HG03558 (cell line): ENCODE measurements around the gene PVR.
"Not testable (repeated sequence)": the region's sequence is repeated elsewhere in the genome, so short reads cannot be mapped to it uniquely, and the experiment has no call there.

Experiments
- ATAC-seq: cut with Tn5 transposase; IDR thresholded peaks from one replicate; pipeline ENCODE4 v1.9.1; 2021; ENCODE audit warnings: moderate number of reproducible peaks; ENCODE audit not compliant: unreplicated experiment; ENCODE audit errors: extremely low read depth

The PVR gene

DNA sequence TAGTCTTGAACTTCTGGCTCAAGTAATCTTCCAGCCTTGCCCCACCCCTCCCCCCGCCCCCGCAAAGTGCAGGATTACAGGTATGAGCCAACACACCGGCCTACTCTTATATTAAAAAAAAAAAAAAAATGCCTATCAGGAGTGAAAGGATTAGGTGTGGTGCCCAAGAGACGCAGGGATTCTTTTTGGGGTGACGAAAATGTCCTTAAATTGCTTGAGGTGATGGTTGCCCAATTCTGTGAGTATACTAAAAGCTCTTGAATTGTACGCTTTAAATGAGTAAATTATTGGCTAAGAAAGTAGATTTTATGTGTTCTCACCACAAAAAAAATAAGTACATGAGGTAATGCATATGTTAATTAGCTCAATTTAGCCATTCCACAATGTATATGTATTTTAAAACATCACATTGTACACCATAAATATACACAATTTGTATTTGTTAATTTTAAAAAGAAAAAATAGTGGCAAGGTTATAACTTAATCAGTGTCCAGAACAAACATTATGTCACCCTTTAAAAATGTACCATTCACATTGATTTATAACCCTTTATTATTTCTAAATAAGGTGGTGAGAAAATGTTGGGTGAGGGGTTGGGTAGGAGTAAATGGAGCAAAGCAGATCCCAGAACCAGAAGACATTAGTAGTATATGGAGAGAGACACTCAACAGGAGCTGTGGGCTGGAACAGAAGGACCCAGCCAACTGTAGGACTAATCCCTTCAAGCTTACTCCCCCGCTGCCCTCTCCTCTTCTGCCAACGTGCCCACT lies 26.4 kb upstream of the PVR start:
- ATAC-seq, result no peak

DNA sequence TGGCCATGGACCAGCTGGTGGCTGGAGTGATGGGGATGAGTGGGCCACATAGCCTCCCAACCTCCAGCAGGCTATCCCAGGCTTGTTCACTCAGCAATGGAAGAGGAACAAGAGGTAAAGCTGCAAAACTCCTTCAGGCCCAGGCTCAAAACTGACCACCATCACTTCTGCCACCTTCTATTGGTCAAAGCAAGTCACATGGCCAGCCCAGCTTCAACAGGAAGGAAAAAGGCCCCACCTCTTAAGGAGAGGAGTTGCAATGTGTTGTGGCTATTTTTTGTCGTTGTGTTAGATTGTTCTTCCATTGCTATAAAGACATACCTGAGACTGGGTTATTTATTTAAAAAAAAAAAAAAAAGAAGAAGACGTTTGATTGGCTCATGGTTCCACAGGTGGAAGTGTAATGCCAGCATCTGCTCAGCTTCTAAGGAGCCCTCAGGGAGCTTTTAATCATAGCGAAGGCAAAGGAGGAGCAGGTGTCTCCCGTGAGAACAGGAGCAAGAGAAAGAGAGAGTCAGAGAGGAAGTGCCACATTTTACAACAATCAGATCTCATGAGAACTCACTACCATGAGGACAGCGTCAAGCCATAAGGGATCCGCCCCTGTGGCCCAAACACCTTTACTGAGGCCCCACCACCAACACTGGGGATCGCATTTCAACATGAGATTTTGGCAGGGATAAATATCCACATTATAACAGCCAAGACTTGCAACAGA lies 24.9 kb upstream of the PVR start:
- no peak for ATAC-seq

DNA sequence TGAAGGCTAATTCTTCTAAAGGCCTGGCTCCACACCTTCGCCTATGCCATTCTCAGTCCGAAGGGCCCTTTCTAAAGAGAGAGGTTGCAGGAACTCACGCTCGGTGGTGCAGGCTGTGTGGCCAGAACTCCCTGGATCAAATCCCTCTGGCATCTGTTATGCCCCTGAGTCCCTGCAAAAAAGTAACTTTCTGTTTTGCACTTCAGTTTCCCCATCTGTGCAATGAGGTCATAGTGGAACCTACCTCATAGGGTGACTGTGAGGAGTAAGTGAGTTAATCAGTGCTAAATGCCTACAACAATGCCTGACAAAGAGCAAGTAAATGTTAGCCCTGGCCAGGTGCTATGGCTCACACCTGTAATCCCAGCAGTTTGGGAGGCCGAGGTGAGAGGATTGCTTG lies 23.0 kb upstream of the PVR start:
- no peak for ATAC-seq

DNA sequence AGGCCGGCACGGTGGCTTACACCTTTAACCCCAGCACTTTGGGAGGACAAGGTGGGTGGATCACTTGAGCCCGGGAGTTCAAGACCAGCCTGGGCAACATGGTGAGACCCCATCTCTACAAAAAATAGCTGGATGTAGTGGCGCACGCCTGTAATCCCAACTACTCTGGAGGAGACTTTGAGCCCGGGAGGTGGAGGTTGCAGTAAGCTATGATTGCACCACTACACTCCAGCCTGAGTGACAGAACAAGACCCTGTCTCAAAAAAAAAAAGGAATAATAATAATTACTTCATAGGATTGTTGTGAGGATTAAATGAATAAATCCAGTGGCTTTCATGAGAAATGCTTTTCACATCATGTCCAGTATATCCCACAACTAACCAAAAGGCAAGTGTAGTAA lies 22.3 kb upstream of the PVR start:
- ATAC-seq, result no peak

DNA sequence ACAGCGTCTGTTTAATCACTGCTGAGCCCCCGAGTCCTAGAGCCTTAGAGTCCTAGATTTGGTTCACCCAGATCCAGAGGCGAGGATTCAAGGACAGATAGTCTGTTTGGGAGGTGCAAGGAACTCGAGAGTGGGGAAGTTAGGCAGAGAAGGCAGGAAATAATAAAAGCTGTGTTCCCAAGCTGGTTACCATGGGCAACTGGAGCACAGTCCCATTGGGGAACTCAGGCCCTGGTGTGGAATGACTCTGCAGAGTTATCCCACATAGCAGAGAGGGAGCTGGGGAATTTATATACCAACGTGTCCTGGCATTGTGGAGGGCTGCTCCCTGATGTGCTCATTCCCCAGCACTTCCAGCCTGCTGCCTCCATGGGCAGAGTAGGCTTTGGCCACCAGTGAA lies 20.6 kb upstream of the PVR start:
- no peak for ATAC-seq

DNA sequence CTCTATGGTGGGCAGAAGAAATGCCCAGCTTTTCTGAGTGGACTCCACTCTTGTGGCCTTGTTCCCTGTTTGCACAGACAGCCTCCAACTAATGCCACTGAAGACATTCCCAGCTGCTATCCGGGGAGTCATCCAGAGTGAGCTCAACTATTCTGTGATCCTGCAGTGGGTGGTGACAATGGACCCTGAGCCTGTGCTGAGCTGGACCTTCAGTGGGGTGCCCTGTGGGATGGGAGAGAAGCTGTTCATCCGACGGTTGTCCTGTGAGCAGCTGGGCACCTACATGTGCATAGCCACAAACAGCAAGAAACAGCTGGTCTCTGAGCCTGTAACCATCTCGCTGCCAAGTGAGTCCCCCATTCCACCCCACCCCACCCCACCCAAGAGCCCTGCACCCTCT lies 20.1 kb upstream of the PVR start:
- no peak for ATAC-seq

DNA sequence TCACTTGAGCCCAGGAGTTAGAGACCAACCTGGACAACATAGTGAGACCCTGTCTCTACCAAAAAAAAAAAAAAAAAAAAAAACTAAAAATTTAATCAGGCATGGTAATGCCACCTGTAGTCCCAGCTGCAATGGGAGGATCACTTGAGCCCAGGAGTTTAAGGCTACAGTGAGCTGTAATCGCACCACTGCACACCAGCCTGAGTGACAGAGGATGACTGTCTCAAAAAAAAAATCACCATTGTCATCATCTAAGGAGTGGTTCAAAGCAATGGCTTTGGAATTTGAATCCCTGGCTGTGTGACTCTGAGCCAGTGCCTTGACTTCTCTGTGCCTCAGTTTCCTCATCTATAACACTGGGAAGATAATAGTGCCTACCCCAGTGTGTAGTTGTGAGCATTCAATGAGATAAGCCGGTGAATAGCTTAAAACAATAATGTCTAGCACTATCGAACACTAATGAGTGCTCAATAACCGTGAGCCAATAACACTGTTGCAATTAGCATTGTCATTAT lies 18.8 kb upstream of the PVR start:
- no peak for ATAC-seq

DNA sequence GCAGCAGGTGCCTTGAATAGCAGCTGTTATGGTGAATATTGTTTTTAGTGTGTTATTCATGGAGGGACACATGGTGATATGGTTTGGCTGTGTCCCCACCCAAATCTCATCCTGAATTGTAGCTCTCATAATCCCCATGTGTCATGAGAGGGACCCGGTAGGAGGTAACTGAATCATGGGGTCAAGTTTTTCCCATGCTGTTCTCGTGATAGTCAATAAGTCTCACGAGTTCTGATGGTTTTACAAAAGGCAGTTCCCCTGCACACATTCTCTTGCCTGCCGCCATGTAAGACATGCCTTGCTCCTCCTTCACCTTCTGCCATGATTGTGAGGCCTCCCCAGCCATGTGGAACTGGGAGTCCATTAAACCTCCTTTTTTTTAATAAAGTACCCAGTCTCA lies 18.1 kb upstream of the PVR start:
- not testable (repeated sequence) for ATAC-seq

DNA sequence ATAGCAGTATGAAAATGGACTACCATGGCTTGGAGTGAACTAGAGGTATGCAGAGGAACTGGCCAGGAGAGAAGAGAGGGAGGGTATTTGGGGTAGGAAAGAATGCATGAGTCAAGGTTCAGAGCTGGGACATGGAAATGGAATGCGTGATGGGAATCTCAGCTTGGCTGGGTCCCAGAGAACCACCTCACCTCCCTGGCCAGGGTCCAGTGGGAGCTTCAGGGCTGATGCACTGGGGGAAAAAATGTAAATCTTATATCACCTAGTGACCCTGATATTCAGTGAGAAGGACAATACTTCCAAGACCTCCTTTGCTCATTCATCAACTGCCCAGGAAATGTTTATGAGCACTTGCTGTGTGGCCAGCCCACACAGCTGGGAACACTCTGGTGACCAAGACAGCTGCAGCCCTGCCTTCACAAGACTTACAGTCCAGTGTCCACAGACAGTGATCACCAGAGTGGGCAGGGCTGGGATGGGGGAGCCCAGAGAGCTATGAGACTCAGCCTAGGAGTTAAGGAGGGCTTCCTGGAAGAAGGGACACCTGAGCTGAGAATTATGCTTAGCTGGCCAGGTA lies 17.6 kb upstream of the PVR start:
- no peak for ATAC-seq

DNA sequence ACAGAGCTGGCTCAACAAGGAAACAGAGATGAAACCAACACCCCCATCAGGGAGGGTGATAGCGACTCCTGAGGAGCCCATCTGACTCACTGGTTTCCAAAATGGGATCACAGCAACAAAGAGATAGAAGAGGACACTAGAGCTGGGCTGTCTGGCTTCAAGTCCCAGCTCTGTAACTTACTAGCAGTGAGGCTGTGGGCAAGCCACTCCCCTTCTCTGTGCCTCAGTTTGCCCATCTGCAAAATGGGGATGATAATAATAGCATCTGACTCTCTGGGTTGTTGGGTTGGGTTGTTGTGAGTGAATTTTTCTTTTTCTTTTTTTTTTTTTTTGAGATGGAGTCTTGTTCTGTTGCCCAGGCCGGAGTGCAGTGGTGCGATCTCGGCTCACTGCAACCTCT lies 16.1 kb upstream of the PVR start:
- ATAC-seq, result no peak

DNA sequence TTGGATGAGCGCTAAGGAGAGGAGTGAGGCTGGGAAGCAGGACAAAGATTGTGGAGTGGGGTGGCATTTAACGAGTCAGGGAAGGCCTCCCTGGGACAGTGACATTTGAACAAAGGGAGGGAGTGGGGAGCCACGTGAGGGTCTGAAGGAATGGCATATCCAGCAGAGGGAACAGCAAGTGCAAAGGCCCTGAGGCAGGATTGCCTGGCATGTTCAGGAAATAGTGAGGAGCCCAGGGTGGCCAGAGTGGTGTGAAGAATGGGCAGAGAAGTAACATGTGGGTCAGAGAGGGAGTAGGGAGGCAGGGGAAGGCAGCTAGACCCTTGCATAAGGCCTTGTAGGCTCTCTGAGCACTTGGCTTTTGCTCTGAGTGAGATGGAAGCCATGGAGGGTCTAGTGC lies 14.9 kb upstream of the PVR start:
- ATAC-seq, result no peak

DNA sequence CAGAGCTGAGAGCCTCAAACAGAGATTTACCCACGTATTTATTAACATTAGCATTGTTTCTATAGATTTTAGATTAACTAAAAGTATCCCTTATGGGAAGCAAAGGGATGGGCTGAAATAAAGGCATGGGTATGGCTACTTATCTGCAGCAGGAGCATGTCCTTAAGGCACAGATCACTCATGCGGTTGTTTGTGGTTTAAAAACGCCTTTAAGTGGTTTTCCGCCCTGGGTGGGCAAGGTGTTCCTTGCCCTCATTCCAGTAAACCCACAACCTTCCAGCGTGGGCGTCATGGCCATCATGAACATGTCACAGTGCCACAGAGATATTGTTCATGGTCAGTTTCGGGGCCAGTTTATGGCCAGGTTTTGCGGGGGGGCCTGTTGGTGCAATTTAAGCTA lies 12.1 kb upstream of the PVR start:
- not testable (repeated sequence) for ATAC-seq

DNA sequence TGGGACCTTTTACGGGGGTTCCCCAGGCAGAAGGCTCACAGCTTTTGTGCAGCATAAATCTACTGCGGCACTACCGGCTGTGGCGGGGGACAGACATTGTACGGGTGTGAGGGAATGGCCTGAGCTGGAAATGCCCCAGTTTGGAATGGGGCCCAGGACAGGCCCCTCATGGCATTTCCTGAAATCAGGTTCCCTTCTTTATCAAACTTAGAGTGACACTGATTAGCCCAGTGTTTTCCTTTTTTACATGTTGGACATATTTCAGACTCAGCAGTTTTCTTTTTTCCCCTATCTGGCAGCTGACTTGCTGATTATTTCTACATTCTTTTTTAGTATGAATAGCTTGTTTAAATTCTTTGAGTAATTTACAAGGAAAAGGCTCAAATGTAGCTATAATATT lies 9.7 kb upstream of the PVR start:
- ATAC-seq, result not testable (repeated sequence)

DNA sequence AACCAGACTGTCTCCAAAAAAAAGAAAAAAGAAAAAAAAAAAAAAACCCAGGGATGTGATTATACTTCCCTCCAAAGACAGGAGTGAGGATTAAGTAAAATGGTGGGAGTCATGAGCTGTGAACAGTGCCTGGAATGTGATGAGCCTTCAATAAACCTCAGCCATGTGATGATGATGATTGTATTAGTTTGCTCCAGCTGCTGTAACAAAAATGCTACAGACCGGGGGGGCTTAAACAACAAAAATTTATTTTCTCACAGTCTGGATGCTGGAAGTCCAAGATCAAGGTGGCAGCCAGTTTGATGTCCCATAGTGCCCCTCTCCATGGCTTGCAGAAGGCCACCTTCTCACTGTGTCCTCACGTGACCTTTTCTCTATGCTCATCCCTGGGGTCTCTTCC lies 8.9 kb upstream of the PVR start:
- no peak for ATAC-seq

DNA sequence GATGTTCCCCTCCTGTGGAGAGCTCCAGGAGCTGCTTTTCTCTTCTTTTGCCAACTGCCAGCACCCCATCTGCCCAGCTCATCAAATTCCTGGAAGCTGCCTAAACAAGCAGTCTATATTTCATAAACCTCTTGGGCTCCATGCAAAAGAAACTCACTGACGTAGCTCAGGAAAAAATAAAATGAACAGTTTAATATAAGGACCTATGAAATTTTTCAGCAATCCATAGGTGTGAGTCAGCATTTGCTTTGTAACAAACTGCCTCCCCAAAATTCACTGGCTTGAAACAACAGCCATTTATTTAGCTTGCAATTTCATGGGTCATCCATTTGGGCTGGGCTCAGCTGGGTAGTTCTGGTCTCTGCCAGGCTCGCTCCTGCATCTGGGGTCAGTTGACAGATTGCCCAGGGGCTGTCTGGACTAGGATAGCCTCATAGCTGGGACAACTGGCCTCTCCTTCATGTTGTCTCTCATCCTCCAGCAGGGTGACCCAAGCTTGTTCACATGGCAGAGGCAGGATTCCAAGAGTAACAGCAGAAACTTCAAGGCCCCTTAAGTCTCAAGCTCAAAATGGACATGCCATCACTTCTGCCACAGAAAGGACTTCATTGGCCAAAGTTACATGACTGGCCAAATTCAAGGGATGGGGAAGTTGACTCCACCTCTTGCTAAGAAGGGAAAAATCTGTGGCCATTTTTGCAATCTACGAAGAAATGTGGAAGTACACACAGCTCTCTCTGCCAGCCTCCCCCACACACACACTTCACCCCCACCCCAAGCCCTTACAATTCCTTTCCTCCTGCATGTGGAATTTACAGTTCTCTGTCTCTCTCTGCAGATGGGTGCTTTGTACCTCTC lies 7.9 kb upstream of the PVR start:
- no peak for ATAC-seq

DNA sequence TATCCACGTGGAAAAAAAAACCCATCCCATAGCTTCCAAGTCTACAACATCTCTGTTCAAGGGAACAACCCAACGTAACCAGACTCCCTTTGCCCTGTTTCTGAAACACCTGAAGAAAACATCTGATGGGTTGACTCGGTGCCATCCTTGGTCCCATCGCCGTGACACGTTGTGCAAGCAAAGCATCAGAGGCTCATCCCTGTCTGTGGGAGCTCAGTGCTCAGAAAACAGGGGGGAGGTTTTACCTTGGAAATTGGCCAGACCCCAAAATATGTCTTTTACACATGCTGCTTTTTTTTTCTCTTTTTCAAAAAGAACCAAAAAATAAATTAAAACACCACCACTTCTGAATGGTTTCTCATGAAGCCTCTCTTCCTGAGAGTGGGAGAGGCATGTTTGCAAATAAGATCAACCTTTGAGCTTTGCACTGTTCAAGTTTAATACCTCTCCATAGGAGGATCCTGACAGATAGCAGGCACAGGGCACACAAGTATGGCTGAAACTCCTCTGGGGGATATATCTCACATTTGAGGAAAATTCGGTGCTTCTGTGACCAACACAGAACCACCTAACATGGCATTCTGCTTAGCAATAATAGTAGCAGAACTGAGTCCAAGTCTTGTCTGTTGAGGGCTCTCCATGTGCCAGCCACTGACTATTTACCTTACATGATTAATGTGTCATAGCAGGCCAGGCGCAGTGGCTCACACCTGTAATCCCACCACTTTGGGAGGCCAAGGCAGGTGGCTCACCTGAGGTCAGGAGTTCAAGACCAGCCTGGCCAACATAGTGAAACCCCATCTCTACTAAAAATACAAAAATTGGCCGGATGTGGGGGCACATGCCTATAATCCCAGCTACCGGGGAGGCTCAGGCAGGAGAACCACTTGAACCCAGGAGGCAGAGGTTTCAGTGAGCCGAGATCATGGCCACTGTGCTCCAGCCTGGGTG lies 7.0 kb upstream of the PVR start:
- no peak for ATAC-seq

DNA sequence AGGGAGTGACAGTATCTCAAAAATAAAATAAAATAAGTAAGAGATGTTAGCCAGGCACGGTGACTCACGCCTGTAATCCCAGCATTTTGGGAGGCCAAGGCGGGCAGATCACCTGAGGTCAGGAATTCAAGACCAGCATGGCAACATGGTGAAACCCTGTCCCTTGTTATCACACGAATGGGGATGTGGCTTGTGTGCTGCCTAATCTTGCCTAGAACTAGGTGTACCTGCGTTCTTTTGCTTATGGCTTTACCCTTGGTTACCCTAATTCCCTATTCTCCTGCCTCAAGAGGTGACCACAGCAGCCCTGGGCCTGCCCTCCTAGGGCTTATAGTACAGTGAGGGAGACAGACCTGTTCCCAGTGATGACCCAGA lies 6.3 kb upstream of the PVR start:
- no peak for ATAC-seq

DNA sequence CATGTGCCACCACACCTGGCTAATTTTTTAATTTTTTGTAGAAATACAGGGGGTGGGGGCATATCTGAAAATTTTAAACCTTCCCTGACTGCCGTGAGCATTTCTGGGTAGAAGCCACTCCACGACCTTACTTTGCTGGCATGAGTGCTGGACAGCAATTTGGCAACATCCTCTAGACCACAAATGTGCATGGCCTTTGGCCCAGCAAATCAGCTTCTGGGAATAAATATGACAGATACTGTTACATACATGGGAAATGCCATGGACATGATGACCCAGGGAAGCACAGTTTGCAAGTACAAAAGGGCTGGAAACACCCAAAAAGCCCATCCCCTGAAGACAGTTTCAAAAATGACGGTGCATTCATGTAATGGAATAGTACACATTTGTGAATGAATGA lies 3.2 kb upstream of the PVR start:
- no peak for ATAC-seq

DNA sequence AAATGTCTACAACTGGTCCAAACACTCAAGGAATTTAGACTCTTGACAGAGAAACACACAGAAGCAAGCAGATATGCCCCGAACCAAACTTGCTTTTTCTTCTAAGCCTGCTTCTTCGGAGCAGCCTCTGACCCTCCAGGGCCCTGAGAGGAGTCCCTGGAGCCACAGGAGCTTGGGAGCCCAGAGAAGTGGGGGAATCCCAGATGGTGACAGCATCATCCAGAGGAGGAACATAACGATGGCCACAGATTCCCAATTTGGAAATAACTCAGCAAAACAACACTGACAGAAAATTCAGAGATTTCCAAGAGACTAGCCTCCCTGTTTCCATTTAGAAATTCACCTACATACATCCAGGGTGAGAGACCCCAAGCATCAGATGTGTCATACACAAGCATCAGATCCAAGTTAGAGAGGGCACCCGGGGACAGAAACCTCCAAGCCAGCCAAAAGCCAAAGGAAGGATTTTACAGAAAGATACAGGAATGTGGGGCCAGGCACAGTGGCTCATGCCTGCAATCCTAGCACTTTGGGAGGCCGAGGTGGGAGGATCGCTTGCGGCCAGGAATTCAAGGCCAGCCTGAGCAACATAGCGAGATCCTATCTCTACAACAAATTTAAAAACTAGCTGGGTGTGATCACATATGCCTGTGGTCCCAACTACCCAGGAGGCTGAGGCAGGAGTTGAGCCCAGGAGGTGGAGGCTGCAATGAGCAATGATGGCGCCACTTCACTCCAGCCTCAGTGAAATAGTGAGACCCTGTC lies 2.0 kb upstream of the PVR start:
- ATAC-seq, result no peak
